ENCODE measurements around the gene PLXDC2.

- no peak for TF ChIP-seq CTCF (IDR thresholded peaks at IDR 0.05; ENCODE audit: low read depth, low read length, poor library complexity, severe bottlenecking)
- TF ChIP-seq EZH2phosphoT487 (IDR thresholded peaks at IDR 0.05; ENCODE audit: borderline replicate concordance, low read length): no peak
Measured at GRCh38 chr10:20075713-20076112, 259.5 kb downstream of the PLXDC2 start.
